Calu3 (cell line): Measurements from ENCODE around the gene BTRC. TPM values are rescaled to one million over a fixed set of nuclear protein-coding genes. Genes with fewer than 3 reads are reported as not detected.

ENCODE experiments used
- BruUV-seq: library from RNA; stranded (reverse); fragments of 400-500 nt; replicated peaks from 2 replicates; lab custom pipeline; 2021; lab: Mats Ljungman, UMichigan
- CTCF ChIA-PET: fragments of 300-600 bp; sonication (Branson Sonifier 250); formaldehyde crosslinking; loops from one replicate; lab custom pipeline; 2022; ENCODE audit warnings: antibody characterized with exemption; lab: Charles Lee
- DNase-seq: peaks from one replicate; pipeline ENCODE4 v3.0.0; 2022
- H3K27ac Mint-ChIP-seq: one replicate; pipeline ENCODE4 v1.8.0; 2022; ENCODE audit warnings: mixed read lengths; ENCODE audit not compliant: unreplicated experiment
- H3K27me3 Mint-ChIP-seq: one replicate; pipeline ENCODE4 v1.8.0; 2022; ENCODE audit warnings: mixed read lengths; ENCODE audit not compliant: unreplicated experiment
- H3K36me3 Mint-ChIP-seq: one replicate; pipeline ENCODE4 v1.8.0; 2022; ENCODE audit warnings: mild to moderate bottlenecking, moderate library complexity, mixed read lengths; ENCODE audit not compliant: insufficient read depth, unreplicated experiment
- H3K4me1 Mint-ChIP-seq: one replicate; pipeline ENCODE4 v1.8.0; 2022; ENCODE audit warnings: mild to moderate bottlenecking, low read depth, mixed read lengths; ENCODE audit not compliant: unreplicated experiment
- H3K4me3 Mint-ChIP-seq: one replicate; pipeline ENCODE4 v1.8.0; 2022; ENCODE audit warnings: mild to moderate bottlenecking, low read depth, moderate library complexity, mixed read lengths; ENCODE audit not compliant: unreplicated experiment
- H3K9me3 Mint-ChIP-seq: one replicate; pipeline ENCODE4 v1.8.0; 2022; ENCODE audit warnings: low read depth, mixed read lengths; ENCODE audit not compliant: unreplicated experiment
- intact Hi-C: fragments of 100-400 bp; cut with micrococcal nuclease; formaldehyde crosslinking; loops from one replicate; pipeline ENCODE4 v1.10.0; 2022; ENCODE audit not compliant: unreplicated experiment
- total RNA-seq: library from RNA; stranded (reverse); gene quantifications from 2 replicates; pipeline ENCODE4 v1.2.3, GENCODE V29; 2022
- TF ChIP-seq, protein P1 (sequence below): fragments of 200-600 bp; IDR thresholded peaks from one replicate; pipeline ENCODE4 v1.8.0; 2022; ENCODE audit warnings: antibody characterized with exemption; ENCODE audit not compliant: unreplicated experiment

BTRC gene
- total RNA-seq, 1 experiment from 2014 or later, result 7.9 TPM

DNA sequence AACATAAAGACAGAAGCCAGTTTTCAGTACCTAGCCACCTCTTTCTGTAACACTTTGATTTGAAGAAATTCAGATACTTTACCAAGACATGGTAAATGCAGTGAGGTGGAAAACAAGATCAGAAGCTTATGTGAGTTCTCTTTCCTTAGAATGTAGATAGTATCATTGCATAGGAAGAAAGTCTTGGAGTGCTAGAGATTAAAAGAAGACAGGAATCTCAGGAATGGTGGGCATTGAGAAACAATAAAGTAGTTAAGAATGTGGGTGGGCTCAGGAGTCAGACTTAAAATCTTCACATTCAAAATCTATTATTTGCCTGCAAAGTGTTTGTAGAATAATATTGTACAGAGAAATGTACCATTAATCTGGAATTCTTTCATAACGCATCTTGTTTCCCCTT lies 175.2 kb downstream of the BTRC start:
- TF ChIP-seq, protein P1, sequence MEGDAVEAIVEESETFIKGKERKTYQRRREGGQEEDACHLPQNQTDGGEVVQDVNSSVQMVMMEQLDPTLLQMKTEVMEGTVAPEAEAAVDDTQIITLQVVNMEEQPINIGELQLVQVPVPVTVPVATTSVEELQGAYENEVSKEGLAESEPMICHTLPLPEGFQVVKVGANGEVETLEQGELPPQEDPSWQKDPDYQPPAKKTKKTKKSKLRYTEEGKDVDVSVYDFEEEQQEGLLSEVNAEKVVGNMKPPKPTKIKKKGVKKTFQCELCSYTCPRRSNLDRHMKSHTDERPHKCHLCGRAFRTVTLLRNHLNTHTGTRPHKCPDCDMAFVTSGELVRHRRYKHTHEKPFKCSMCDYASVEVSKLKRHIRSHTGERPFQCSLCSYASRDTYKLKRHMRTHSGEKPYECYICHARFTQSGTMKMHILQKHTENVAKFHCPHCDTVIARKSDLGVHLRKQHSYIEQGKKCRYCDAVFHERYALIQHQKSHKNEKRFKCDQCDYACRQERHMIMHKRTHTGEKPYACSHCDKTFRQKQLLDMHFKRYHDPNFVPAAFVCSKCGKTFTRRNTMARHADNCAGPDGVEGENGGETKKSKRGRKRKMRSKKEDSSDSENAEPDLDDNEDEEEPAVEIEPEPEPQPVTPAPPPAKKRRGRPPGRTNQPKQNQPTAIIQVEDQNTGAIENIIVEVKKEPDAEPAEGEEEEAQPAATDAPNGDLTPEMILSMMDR, result no peak
- Mint-ChIP-seq H3K36me3 (no peaks in the 10 kb centered on the region), H3K27me3 (no peaks in the 10 kb centered on the region), H3K4me3 (no peak overlapping the region), H3K4me1 (no peaks in the 10 kb centered on the region), H3K9me3 (no peaks in the 10 kb centered on the region), H3K27ac (no peak overlapping the region)
- intact Hi-C loops, result no loop called here
- BruUV-seq, result no TSS peak
- no peak for DNase-seq
- CTCF ChIA-PET, result no interaction called here

DNA sequence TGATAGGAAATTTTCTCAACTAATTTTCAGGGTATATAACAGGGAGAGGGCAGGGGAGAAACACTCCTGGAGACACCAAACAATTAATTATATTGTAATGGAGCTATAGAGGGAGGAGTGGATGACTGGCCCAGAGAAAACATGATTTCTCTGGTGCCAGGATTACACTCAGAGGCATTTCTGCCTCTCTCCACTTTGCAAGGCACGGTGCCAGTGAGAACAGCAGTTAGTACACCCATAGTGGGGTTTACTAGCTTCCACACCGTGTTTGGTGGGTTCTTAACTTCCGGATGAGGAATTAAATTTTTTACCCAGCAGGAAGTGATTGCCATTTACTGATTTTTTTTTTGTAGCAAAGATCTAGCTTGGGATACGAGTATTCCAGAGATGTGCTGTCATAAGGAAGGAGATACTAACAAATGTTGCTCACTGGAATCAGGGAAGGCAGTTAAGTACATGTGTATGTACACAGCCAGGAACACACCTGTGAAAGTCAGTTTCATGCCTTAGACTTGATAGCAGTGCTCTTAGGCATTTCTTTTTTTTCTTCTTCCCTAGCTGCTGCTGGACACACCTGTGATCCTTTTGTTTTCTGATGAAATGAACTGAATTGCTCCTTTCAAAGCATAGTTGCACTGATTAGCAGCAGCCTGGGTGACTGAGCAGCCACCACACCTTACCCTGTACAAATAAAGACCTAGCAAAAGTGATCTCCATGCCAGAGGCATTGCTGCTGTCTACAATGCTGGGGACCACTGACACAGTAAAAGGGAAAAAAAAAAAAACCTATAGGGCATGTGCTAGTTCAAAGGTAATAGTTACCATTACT lies 176.0 kb downstream of the BTRC start:
- TF ChIP-seq, protein P1, result no peak
- intact Hi-C loops, result no loop called here
- Mint-ChIP-seq H3K4me1 (no peaks in the 10 kb centered on the region), H3K27me3 (no peaks in the 10 kb centered on the region), H3K27ac (no peak overlapping the region), H3K4me3 (no peak overlapping the region), H3K36me3 (no peaks in the 10 kb centered on the region), H3K9me3 (no peaks in the 10 kb centered on the region)
- CTCF ChIA-PET, result no interaction called here
- DNase-seq, result no peak
- no TSS peak for BruUV-seq

DNA sequence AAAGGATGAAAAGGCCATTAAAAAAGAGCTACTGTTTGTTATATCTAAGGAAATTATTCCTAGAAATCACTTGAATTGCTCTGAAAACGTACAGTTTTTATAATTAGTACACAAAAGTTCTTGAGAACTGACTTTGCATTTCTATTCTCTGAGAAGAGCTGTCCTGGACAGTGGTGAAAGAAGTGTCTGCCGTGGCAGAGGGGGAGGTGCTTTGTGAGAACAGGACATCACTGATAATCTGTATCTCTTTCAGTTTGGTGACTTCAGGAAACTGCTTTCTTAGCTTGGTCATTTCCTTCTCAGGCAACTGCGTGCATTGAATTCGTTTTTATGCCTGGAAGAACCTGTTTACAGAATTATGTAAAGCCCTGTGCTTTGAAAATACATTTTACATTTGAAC lies 182.0 kb downstream of the BTRC start:
- Mint-ChIP-seq H3K9me3 (no peaks in the 10 kb centered on the region), H3K36me3 (no peaks in the 10 kb centered on the region), H3K27me3 (no peaks in the 10 kb centered on the region), H3K4me3 (no peak overlapping the region), H3K4me1 (no peaks in the 10 kb centered on the region), H3K27ac (no peak overlapping the region)
- BruUV-seq, result no TSS peak
- TF ChIP-seq, protein P1, result no peak
- DNase-seq, result no peak
- intact Hi-C loops, result no loop called here
- CTCF ChIA-PET, result no interaction called here

DNA sequence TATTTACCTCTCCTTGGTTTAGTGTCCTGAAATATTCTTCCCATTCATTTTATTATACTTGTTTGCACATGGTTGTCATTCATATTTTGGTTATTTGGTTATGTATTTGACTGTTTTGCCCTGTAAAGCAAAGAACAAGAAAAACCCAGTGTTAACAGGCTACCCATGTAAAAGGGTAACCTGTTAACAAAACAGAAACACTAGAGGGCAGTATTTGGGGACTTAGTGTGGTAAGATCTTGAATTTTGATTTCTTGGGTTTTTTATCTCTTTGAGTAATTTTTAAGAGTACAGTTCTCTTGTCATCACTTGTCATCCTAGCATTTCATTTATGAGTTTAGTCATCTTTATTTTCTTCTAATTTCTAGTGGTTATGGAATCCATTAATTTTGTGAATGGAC lies 182.8 kb downstream of the BTRC start:
- H3K27me3 Mint-ChIP-seq, result no peaks in the 10 kb centered on the region
- TF ChIP-seq, protein P1, result no peak
- no peaks in the 10 kb centered on the region for H3K36me3 Mint-ChIP-seq
- intact Hi-C loops, result no loop called here
- CTCF ChIA-PET, result no interaction called here
- no peaks in the 10 kb centered on the region for H3K4me1 Mint-ChIP-seq
- no peak overlapping the region for H3K27ac Mint-ChIP-seq
- BruUV-seq, result no TSS peak
- DNase-seq, result no peak
- no peaks in the 10 kb centered on the region for H3K9me3 Mint-ChIP-seq
- H3K4me3 Mint-ChIP-seq, result no peak overlapping the region
